Lung (tissue), 12 donors: ENCODE results near the gene CAPZA1. TPM values are rescaled to one million over a fixed set of nuclear protein-coding genes. Genes with fewer than 3 reads are reported as not detected.

Experiments
- ATAC-seq: fragments of 200-7000 bp; cut with Tn5 transposase; one replicate; pipeline ENCODE4 v1.9.1; 2020; ENCODE audit warnings: moderate number of reproducible peaks; ENCODE audit not compliant: insufficient read depth, low FRiP score
- DNase-seq, 3 donors: peaks; one replicate each; pipeline ENCODE4 v3.0.0-alpha.2; 2013 to 2017
- H3K27ac ChIP-seq, 2 donors: one replicate each; pipeline ENCODE4 v1.5.1; 2013; ENCODE audit warnings: mild to moderate bottlenecking in 2 of 2, moderate library complexity in 2 of 2, control low read depth in 1 of 2, inconsistent platforms in 1 of 2, low read depth in 1 of 2, low read length in 1 of 2
- H3K27me3 ChIP-seq, 3 donors: one replicate each; pipeline ENCODE4 v1.5.1; 2013; ENCODE audit warnings: low read length in 2 of 3; ENCODE audit not compliant: control insufficient read depth in 3 of 3, insufficient read depth in 3 of 3
- H3K36me3 ChIP-seq, 4 donors: one replicate each; pipeline ENCODE4 v1.5.1; 2013; ENCODE audit warnings: low read length in 4 of 4, mild to moderate bottlenecking in 1 of 4, moderate library complexity in 1 of 4; ENCODE audit not compliant: control insufficient read depth in 4 of 4, insufficient read depth in 4 of 4
- H3K4me1 ChIP-seq, 5 donors: one replicate each; pipeline ENCODE4 v1.5.1; 2013; ENCODE audit warnings: low read length in 5 of 5, mild to moderate bottlenecking in 2 of 5, moderate library complexity in 1 of 5; ENCODE audit not compliant: control insufficient read depth in 5 of 5, insufficient read depth in 5 of 5
- H3K4me3 ChIP-seq: one replicate; pipeline ENCODE4 v1.5.1; 2013; ENCODE audit warnings: mild to moderate bottlenecking, control low read depth, moderate library complexity
- H3K9ac ChIP-seq, 2 donors: one replicate each; pipeline ENCODE4 v1.5.1; 2013; ENCODE audit warnings: low read length in 2 of 2, control low read depth in 1 of 2; ENCODE audit not compliant: insufficient read depth in 1 of 2
- H3K9me3 ChIP-seq, 4 donors: one replicate each; pipeline ENCODE4 v1.5.1; 2013; ENCODE audit warnings: low read length in 3 of 4, mild to moderate bottlenecking in 1 of 4, moderate library complexity in 1 of 4; ENCODE audit not compliant: control insufficient read depth in 4 of 4, insufficient read depth in 3 of 4
- CTCF ChIP-seq: IDR thresholded peaks from 2 replicates; pipeline ENCODE4 v1.5.1; 2012; ENCODE audit warnings: mild to moderate bottlenecking; ENCODE audit errors: control extremely low read depth, extremely low read depth
- WGBS, 2 donors: extraction: QIAGEN DNeasy Blood & Tissue Kit; methylation state at CpG; one replicate each; pipeline ENCODE4 v1.1.7; 2013; 5-methylcytosine and 5-hydroxymethylcytosine counted together
- polyA plus RNA-seq, 2 donors: library from polyadenylated mRNA; stranded (reverse); fragments of 200-250 nt; gene quantifications; one replicate each; pipeline ENCODE4 v1.2.1, GENCODE V29; 2013
- total RNA-seq, 2 donors: library from RNA; depleted of rRNA in 1 of 2; stranded (reverse); fragments of >200 nt in 1 of 2; gene quantifications; one replicate each; pipeline ENCODE4 v1.2.1, GENCODE V29; 2014 to 2021
- donor health status: control.
- donor health status: control.
- donor health status: Bipolar disorder and iron deficiency.
- donor health status: healthy.
- donor health status: DM: yes; HTN: yes; CAD: no.

Gene CAPZA1
- total and polyA plus RNA-seq, 4 donors: 72.3 to 167 (median 106) TPM

GRCh38 chr1:112703706-112704105, 84.1 kb downstream of the CAPZA1 start:
- Histone ChIP-seq H3K9me3 (no peaks in the 10 kb centered on the region), H3K36me3 (peaks cover 0 to 15% (median 9%) of the 10 kb centered on the region in 4 donors), H3K4me1 (peaks cover 12 to 43% (median 29%) of the 10 kb centered on the region in 5 donors), H3K27me3 (no peaks in the 10 kb centered on the region), H3K9ac (no peak overlapping the region), H3K4me3 (no peak overlapping the region), H3K27ac (peak overlapping the region; percentile 49 to 99)
- WGBS, 2 donors: 75 to 88% methylated on average over 8 of the region's 8 CpGs
- no peak for TF ChIP-seq CTCF
- no peak for DNase-seq
- no peak for ATAC-seq

GRCh38 chr1:112704391-112704933, 84.8 kb downstream of the CAPZA1 start:
- 37 to 48% methylated on average over 7 of the region's 7 CpGs for WGBS, 2 donors
- peak overlapping the region; percentile 86 to 99 for H3K27ac ChIP-seq
- peaks cover 12 to 43% (median 27%) of the 10 kb centered on the region in 5 donors for H3K4me1 ChIP-seq
- peak overlapping the region in 1 of 2 donors; percentile 78 for H3K9ac ChIP-seq
- ATAC-seq (no peak), DNase-seq (no peak)
- no peak for TF ChIP-seq CTCF
- H3K9me3 ChIP-seq: no peaks in the 10 kb centered on the region
- no peaks in the 10 kb centered on the region for H3K27me3 ChIP-seq
- H3K4me3 ChIP-seq: no peak overlapping the region
- peaks cover 0 to 13% (median 9%) of the 10 kb centered on the region in 4 donors for H3K36me3 ChIP-seq

- Histone ChIP-seq H3K9ac (peak overlapping the region in 1 of 2 donors; percentile 78), H3K9me3 (no peaks in the 10 kb centered on the region), H3K36me3 (peaks cover 0 to 12% (median 7%) of the 10 kb centered on the region in 4 donors), H3K4me3 (peak overlapping the region; percentile 81), H3K4me1 (peaks cover 12 to 41% (median 22%) of the 10 kb centered on the region in 5 donors), H3K27me3 (no peaks in the 10 kb centered on the region), H3K27ac (peak overlapping the region; percentile 86 to 99)
- DNase-seq (peak; percentile 94 to 99 (median 97)), ATAC-seq (peak; percentile 54)
- no peak for TF ChIP-seq CTCF
- 5 to 8% methylated on average over 13 of the region's 13 CpGs for WGBS, 2 donors
These were observed 85.4 kb downstream of the CAPZA1 start for GRCh38 chr1:112704934-112705627.
